SK-MEL-5 (cell line): Measurements from ENCODE around the gene CENPL. TPM values are rescaled to one million over a fixed set of nuclear protein-coding genes. Genes with fewer than 3 reads are reported as not detected.
"Not testable (repeated sequence)": the region's sequence is repeated elsewhere in the genome, so short reads cannot be mapped to it uniquely, and the experiment has no call there.

Source experiments
- DNase-seq: peaks from one replicate; pipeline ENCODE4 v3.0.0-alpha.2; 2016; ENCODE audit warnings: low read depth, low spot score
- in situ Hi-C: cut with HindIII; loops from 2 replicates; pipeline ENCODE4 v1.10.0; 2016; ENCODE audit warnings: low sequenced_read_pairs, high pct_unique_total_duplicates, low pct_unique_long_range_greater_than_20kb
- total RNA-seq: library from RNA; depleted of rRNA; stranded (reverse); fragments of >200 nt; shearing (Covaris generic); gene quantifications from 2 replicates; pipeline ENCODE4 v1.2.3, GENCODE V29; 2014

CENPL gene
- total RNA-seq, 1 experiment from 2014 or later, result 28.0 TPM

GRCh38 chr1:173861731-173862145 is 37.1 kb upstream of the CENPL start:
- DNase-seq, result no peak
- in situ Hi-C loops, result no loop called here

- no peak for DNase-seq
- in situ Hi-C loops, result no loop called here
Observed at GRCh38 chr1:173860065-173860464, 35.4 kb upstream of the CENPL start.

GRCh38 chr1:173859547-173859946 is 34.9 kb upstream of the CENPL start:
- DNase-seq, in situ Hi-C loops: not testable (repeated sequence)

- no peak for DNase-seq
- in situ Hi-C loops, result no loop called here
Observed at GRCh38 chr1:173857363-173857917, 32.8 kb upstream of the CENPL start.

- DNase-seq, result no peak
- in situ Hi-C loops, result no loop called here
Observed at GRCh38 chr1:173856903-173857302, 32.2 kb upstream of the CENPL start.

- no peak for DNase-seq
- in situ Hi-C loops, result no loop called here
Observed at GRCh38 chr1:173856014-173856413, 31.3 kb upstream of the CENPL start.

GRCh38 chr1:173853074-173853473 is 28.4 kb upstream of the CENPL start:
- DNase-seq, result no peak
- in situ Hi-C loops, result no loop called here

GRCh38 chr1:173852105-173852504 is 27.4 kb upstream of the CENPL start:
- DNase-seq, result no peak
- in situ Hi-C loops, result no loop called here

- DNase-seq, result no peak
- in situ Hi-C loops, result no loop called here
Observed at GRCh38 chr1:173832748-173833147, 8.1 kb upstream of the CENPL start.

- in situ Hi-C loops, result no loop called here
- DNase-seq, result no peak
Observed at GRCh38 chr1:173827611-173828010, 2.9 kb upstream of the CENPL start.

GRCh38 chr1:173823781-173824314 is 835 bp downstream of the CENPL start:
- in situ Hi-C loops, result no loop called here
- DNase-seq, result no peak

GRCh38 chr1:173821680-173822079 is 3.0 kb downstream of the CENPL start:
- in situ Hi-C loops, result no loop called here
- no peak for DNase-seq

GRCh38 chr1:173818459-173818858 is 6.2 kb downstream of the CENPL start:
- in situ Hi-C loops, result no loop called here
- no peak for DNase-seq

- in situ Hi-C loops, result not testable (repeated sequence)
Observed at GRCh38 chr1:173813654-173814053, 11.0 kb downstream of the CENPL start.

GRCh38 chr1:173802961-173803360 is 21.7 kb downstream of the CENPL start:
- in situ Hi-C loops, result no loop called here
- DNase-seq, result no peak

More at GRCh38 chr1:173813654-173814053, 11.0 kb downstream of the CENPL start:
- not testable (repeated sequence) for DNase-seq

GRCh38 chr1:173799995-173800394 is 24.7 kb downstream of the CENPL start:
- DNase-seq, in situ Hi-C loops: not testable (repeated sequence)

- DNase-seq, result no peak
- in situ Hi-C loops, result no loop called here
Observed at GRCh38 chr1:173798078-173798477, 26.6 kb downstream of the CENPL start.

- no peak for DNase-seq
- in situ Hi-C loops, result no loop called here
Observed at GRCh38 chr1:173789841-173790240, 34.8 kb downstream of the CENPL start.

- in situ Hi-C loops, result no loop called here
- no peak for DNase-seq
Observed at GRCh38 chr1:173784997-173785396, 39.7 kb downstream of the CENPL start.

- in situ Hi-C loops, result no loop called here
- no peak for DNase-seq
Observed at GRCh38 chr1:173779936-173780335, 44.7 kb downstream of the CENPL start.
